Measurements from ENCODE around the gene PRRC1.

PRRC1 gene

DNA sequence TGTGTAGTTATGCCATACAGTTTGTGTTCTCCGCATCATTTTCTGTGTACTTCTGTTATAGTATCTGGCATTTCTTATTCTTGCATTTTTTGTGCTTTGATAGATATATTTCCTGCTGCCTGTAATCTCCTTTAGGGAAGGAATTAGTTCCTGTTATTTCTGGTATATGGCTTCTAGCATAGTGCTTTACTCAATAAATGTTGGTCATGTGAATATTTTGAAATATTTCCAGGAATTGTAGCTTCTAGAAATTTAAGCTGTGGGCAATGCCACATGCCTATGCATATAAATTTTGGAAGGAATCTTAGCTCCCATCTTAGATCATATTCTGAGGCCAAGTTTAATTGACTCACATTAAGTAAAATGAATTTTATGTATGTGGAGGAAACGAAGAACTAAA is 11.5 kb upstream of the PRRC1 start:
- H3K4me3 ChIP-seq (ENCODE audit: control insufficient read depth, low read depth, low read length): no peak overlapping the region
- TF ChIP-seq, protein P1, sequence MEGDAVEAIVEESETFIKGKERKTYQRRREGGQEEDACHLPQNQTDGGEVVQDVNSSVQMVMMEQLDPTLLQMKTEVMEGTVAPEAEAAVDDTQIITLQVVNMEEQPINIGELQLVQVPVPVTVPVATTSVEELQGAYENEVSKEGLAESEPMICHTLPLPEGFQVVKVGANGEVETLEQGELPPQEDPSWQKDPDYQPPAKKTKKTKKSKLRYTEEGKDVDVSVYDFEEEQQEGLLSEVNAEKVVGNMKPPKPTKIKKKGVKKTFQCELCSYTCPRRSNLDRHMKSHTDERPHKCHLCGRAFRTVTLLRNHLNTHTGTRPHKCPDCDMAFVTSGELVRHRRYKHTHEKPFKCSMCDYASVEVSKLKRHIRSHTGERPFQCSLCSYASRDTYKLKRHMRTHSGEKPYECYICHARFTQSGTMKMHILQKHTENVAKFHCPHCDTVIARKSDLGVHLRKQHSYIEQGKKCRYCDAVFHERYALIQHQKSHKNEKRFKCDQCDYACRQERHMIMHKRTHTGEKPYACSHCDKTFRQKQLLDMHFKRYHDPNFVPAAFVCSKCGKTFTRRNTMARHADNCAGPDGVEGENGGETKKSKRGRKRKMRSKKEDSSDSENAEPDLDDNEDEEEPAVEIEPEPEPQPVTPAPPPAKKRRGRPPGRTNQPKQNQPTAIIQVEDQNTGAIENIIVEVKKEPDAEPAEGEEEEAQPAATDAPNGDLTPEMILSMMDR (IDR thresholded peaks at IDR 0.05; ENCODE audit: control insufficient read depth, insufficient read depth, low read depth, low read length, missing control alignments): no peak
- no peak for DNase-seq (ENCODE audit: low read depth)

DNA sequence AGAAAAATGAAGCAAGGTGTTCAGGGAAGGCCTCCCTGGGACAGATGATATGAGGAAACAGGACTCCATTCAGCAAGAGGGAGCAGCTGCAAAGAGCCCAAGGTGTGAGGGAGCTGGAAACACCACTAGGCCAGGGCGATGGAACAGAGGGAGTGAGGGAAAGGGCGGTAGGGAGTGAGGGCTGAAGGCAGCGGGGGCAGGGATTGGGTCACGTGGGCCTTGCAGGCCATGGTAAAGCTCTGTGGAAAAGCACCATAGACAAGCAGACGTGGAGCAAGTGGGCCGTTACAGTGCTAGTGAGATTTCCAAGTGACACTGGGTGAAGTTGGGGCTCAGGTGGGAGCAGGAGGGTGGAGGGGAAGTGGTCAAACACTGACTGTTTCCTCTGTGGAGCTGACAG is 10.8 kb upstream of the PRRC1 start:
- TF ChIP-seq, protein P1 (IDR thresholded peaks at IDR 0.05; ENCODE audit: control insufficient read depth, insufficient read depth, low read depth, low read length, missing control alignments): no peak
- no peak for DNase-seq (ENCODE audit: low read depth)
- H3K4me3 ChIP-seq (ENCODE audit: control insufficient read depth, low read depth, low read length): no peak overlapping the region

DNA sequence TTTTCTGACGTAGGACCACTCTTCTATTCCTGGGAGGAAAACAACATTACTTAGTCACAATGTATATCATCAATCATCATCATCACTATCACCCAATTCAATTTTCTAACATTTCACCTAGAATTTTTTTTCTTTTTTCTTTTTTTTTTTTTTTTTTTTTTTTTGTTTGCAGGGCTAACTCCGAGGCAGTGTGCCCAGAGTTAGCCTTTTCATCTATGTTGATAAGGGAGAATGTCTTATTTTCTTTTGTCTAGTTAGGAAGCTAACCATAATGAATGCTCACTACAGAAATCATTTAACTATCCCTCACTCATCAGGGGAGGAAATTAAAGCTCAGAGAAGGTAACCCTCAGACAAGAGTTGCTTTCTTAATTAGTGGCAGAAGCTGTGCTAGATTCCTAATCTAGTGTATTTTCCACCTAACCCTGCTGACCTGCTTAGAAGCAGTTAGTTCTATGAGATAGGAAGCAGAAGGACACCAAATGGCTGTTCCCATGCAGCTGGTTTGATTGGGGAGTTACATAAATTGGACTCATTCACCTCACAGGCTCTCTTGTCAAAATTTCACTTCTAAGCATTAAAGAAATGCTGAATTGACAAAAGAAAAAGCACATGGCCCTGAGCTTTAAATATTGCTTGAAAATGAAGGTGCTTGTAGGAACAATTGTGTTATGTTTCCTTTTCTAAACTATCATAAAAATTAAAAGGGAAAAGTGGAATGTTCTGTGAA is 8.6 kb upstream of the PRRC1 start:
- DNase-seq (ENCODE audit: low read depth): no peak
- H3K4me3 ChIP-seq (ENCODE audit: control insufficient read depth, low read depth, low read length): no peak overlapping the region
- TF ChIP-seq, protein P1 (IDR thresholded peaks at IDR 0.05; ENCODE audit: control insufficient read depth, insufficient read depth, low read depth, low read length, missing control alignments): no peak

DNA sequence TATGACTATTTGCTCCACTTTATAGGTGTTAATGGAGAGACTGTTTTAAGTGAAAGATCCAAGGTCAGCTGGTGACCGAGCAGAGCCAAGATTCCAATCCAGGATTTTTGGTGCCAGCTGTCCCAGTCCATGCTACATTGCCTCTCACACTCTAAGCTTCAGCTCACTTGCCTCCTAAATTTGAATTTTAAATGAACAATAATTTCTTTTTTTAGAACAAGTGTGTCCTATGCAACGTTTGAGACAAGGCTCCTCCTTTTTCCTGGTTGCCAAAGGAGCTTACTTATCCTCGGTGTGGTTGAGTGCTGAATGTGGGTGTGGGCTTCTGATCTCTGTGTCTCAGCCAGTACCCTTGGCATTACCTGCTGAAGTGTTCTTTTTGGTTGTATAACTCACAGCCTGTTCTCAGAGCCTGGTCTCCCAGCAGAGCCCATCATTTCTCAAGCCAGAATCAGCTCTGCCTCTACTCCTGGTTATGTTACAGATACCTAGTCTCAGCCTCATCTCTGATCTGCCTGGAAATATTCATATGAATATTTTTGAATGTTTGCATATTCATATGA is 4.0 kb upstream of the PRRC1 start:
- TF ChIP-seq, protein P1 (IDR thresholded peaks at IDR 0.05; ENCODE audit: control insufficient read depth, insufficient read depth, low read depth, low read length, missing control alignments): no peak
- no peak for DNase-seq (ENCODE audit: low read depth)
- H3K4me3 ChIP-seq (ENCODE audit: control insufficient read depth, low read depth, low read length): no peak overlapping the region

DNA sequence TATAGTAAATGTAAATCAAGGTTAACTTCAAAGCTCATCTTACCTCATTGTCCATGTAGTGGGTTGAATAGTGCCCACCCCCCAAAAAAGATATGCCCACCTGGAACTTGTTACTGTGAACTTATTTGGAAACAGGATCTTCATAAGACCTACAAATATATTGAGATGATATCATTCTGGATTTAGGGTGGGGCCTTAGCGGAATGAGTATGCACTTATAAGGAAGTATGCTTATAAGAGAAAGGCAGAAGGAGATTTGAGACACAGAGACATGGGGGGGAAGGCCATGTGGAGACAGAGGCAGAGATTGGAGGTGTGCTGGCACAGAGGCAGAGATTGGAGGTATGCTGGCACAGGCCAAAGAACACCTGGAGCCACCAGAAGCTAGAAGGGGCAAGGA is 2.6 kb upstream of the PRRC1 start:
- TF ChIP-seq, protein P1 (IDR thresholded peaks at IDR 0.05; ENCODE audit: control insufficient read depth, insufficient read depth, low read depth, low read length, missing control alignments): no peak
- no peak overlapping the region for H3K4me3 ChIP-seq (ENCODE audit: control insufficient read depth, low read depth, low read length)
- DNase-seq (ENCODE audit: low read depth): no peak

DNA sequence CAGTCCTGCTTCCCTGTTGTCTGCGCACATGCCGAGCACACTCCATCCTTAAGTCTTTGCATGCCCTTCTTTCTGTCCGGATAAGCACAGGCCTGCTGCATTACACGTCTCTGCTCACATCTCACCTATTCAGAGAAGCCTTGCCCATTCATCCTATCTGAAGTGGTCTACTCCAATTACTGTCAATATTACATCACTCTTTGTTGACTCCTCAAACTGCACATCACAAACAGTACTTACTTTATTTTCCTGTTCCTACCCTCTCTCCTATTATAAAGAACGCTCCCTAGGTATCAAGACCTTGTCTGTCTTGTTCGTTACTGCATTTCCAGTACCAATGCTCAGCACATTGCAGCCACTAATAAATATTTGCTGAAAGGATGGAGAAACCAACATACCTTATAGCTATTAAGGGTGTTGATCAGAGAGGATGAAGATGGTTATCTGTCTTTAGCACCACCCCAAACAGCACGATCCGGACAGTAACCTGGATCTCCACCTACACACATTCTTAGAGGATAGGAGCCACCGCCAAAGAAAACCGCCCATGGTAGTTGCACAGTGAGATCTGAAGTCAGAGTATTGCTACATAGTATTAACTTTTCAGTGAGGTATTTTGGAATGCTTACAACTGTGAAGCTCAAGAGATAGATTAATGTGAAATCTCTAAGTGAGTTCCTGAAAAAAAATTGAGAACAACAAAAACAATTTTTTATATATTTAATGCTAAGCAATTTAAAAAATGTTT is 1.6 kb upstream of the PRRC1 start:
- H3K4me3 ChIP-seq (ENCODE audit: control insufficient read depth, low read depth, low read length): no peak overlapping the region
- TF ChIP-seq, protein P1 (IDR thresholded peaks at IDR 0.05; ENCODE audit: control insufficient read depth, insufficient read depth, low read depth, low read length, missing control alignments): no peak
- no peak for DNase-seq (ENCODE audit: low read depth)
